HG02852 (cell line): ENCODE results near the gene GRIN3A.
"Not testable (repeated sequence)": the region's sequence is repeated elsewhere in the genome, so short reads cannot be mapped to it uniquely, and the experiment has no call there.

Experiments
- ATAC-seq: cut with Tn5 transposase; IDR thresholded peaks from one replicate; pipeline ENCODE4 v1.9.1; 2021; ENCODE audit warnings: mild to moderate bottlenecking, moderate library complexity; ENCODE audit not compliant: unreplicated experiment

Gene GRIN3A

DNA sequence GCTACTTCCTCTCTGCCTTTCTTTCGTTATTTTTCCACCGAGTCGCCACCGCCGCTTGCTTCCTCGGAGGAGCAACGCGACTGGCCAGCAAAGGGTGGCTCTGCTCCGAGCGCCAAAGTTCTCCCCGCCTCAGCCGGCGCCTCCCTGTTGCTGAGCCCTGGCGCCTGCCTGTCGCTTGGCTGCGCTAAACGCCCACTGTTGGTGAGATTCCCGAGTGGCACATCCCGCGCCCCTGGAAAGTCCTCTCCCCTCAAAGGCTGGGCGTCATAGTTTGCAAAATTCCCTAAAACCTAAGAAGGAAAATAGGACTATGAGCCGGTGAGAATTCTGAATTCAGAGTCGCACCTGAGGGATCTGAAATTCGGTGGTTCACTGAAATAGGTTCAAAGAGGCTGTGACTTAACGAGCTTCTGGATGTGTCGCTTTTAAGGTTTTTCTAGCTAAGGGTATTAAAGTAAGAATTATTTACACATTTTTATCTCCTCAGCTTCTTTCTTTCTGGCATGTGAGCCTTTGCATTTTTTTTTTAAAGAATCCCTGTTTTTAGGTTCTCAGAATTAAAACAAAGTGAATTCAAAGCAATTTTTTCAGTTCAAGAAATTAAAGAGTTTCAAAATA lies at the start of gene GRIN3A:
Gene GRIN3A, minus strand, starts transcription at position 82 of the 618 bp plus-strand sequence. CDS start 668 bp downstream, outside the sequence.
- ATAC-seq = no peak

DNA sequence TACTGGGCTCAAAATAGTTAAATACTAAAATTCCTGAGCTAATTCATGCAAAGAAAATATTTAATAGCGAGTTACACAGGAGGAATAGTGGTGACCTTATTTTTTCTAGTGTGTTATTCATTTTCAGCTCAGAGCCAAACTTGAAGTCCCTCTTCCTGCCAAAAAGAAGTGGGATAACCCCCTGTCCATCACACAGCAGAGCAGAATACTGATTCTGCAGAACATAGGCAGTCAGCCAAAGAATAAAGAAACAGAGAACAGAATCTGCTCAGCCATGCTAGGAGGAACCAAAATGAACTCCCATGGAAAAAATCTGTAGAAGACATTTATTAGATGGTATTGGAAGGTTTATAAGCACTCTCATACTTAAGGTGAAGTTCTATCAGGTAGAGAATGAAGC lies 49.4 kb upstream of the GRIN3A start:
- ATAC-seq = no peak

DNA sequence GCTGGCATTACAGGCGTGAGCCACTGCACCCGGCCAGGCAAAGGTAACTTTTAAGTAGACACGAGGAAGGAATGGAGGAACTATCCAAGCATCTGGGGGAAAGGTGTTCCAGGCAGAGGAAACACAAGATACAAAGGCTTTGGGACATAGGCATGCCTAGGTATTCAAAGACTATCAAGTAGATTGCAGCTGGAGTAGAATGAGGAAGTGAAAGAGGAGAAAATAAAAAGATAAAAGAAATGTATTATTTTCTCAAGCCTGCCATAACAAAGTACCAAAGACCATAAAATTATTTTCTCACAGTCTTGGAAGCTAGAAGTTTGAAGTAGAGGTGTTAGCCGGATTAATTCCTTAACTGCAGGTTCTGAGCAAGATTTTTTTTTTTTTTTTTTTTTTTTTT lies 39.9 kb upstream of the GRIN3A start:
- ATAC-seq = no peak

GRCh38 chr9:101764472-101764871 lies 26.0 kb upstream of the GRIN3A start:
- ATAC-seq = no peak

- no peak for ATAC-seq
Observed at GRCh38 chr9:101758304-101758930, 20.0 kb upstream of the GRIN3A start.

- ATAC-seq = no peak
Observed at GRCh38 chr9:101753716-101754115, 15.3 kb upstream of the GRIN3A start.

DNA sequence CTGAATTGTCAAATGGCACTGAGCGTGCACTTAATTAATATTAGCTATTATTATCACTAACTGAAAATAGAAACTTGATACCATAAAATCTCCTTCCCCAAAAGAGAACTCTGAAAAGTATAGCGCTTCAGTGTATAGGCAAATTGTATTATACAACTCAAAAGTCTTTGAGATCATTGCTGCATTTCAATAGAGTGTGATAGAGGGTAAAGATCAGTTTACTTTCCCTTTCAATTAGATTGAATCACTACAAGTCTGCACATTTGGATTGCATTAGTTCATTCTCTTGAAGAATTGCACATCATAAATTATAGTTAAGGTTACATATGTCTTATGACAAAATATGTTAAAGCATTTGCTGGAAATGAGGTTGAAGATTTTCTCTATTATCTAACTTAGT lies 13.4 kb upstream of the GRIN3A start:
- ATAC-seq = no peak

DNA sequence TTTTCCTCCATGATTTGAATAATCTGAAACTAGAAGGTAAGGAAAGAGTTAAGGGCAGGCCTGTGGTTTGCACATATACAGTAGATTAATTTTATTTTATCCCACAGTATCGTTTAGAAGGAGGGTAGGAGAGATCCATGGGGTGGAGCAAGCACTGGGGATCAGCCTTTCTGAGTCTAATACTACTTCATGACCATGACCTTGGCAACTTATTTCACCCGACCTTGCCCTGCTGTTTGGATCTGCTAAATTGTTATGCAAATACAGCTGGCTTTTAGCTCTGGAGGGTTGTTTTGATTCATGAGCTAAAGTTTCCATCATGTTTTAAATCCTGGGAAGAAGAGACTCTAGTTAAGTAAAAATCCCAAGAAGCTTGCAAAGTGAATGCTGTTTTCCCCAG lies 864 bp upstream of the GRIN3A start:
- no peak for ATAC-seq

GRCh38 chr9:101737705-101738565 lies 512 bp downstream of the GRIN3A start:
- no peak for ATAC-seq

- ATAC-seq = no peak
Observed at GRCh38 chr9:101737165-101737704, 1.2 kb downstream of the GRIN3A start.

- no peak for ATAC-seq
Observed at GRCh38 chr9:101736717-101737116, 1.7 kb downstream of the GRIN3A start.

- no peak for ATAC-seq
Observed at GRCh38 chr9:101731429-101731828, 7.0 kb downstream of the GRIN3A start.

GRCh38 chr9:101727612-101728524 lies 10.6 kb downstream of the GRIN3A start:
- peak; percentile 90 for ATAC-seq

DNA sequence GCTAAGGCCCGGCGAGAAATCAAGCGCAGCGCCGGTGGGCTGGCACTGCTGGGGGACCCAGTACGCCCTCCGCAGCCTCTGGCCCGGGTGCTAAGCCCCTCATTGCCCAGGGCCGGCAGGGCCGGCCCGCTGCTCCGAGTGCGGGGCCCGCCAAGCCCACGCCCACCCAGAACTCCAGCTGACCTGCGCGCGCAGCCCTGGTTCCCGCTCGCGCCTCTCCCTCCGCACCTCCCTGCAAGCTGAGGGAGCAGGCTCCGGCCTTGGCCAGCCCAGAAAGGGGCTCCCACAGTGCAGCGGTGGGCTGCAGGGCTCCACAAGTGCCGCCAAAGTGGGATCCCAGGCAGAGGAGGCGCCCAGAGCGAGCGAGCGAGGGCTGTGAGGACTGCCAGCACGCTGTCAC lies 14.2 kb downstream of the GRIN3A start:
- ATAC-seq = not testable (repeated sequence)

DNA sequence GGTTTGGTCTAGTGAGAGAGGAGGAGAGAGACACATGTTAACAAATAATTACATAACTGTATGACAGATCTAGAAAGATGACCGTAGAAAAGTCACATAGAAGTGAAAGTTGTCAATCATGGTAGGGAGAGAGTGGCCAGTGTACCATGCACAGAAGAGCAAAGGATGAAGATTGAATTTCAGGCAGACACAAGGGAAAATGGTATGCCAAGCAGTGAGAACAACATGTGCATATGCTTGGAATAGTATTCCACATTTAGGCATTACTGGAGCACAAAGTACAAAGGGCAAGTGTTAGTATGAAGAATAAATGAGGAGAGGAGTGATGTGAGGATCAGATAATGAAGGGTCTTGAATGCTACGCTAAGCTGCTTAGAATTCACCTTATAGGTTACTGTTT lies 20.3 kb downstream of the GRIN3A start:
- ATAC-seq = no peak

DNA sequence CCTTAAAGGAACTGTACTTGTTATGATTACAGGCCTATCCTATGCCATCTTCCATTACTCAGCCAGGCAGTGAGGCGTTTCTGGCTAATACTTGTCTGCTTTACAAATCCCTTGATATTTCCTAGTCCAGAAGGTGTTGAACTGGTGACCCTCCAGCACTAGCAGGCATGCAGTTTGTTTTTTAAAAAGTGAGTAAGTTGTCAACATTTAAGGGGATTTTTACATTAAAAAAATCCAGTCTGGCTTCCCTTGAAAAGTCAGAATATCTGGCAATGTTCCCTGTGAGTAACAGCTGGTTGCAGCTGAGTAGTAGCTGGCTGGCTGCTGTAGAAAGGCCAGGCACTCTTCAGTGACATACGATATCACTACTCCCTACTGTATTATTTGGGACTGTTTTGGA lies 21.8 kb downstream of the GRIN3A start:
- ATAC-seq = no peak

GRCh38 chr9:101711330-101711941 lies 27.0 kb downstream of the GRIN3A start:
- peak; percentile 76 for ATAC-seq

- no peak for ATAC-seq
Observed at GRCh38 chr9:101708855-101709254, 29.6 kb downstream of the GRIN3A start.

GRCh38 chr9:101707721-101708120 lies 30.7 kb downstream of the GRIN3A start:
- ATAC-seq = no peak

DNA sequence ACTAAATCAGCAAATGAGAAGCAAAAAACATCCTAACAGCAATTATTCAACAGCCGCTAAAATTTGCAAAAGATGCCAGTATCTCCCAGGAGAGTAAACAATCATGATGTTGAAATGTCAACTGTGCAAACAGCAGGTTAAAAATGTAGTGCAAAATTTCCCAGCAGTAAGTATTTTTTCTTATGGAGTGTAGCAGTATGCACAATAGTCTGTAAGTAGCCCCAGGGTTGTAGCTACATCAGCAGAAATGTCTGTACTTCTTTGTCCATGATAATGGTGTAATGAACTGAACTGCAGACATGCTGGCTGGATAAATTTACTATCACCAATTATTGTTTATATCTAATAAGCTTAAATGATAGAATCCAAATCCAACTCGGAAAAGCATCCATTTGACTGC lies 31.4 kb downstream of the GRIN3A start:
- ATAC-seq = no peak
